Measurements from ENCODE around the gene IMPDH2. TPM values are rescaled to one million over a fixed set of nuclear protein-coding genes. Genes with fewer than 3 reads are reported as not detected.
"Not testable (repeated sequence)": the region's sequence is repeated elsewhere in the genome, so short reads cannot be mapped to it uniquely, and the experiment has no call there.

Gene IMPDH2
- total and polyA plus RNA-seq, 2 donors (not counting 1 experiment from before 2014, with no cell fraction given) = 187 to 448 TPM

GRCh38 chr3:49009396-49009795, 19.8 kb downstream of the IMPDH2 start:
- no peak overlapping the region for H3K4me2 ChIP-seq (ENCODE audit: extremely low read depth, insufficient read depth, low read length)
- peaks cover 43% of the 10 kb centered on the region for H3K79me2 ChIP-seq (ENCODE audit: control insufficient read depth, insufficient read depth, low read length)
- H3K9ac ChIP-seq (ENCODE audit: insufficient read depth, low read length) = no peak overlapping the region
- no peak for DNase-seq (ENCODE audit: low read depth in 2 of 2)
- H3K36me3 ChIP-seq (ENCODE audit: control insufficient read depth, insufficient read depth, low read length) = peaks cover 20% of the 10 kb centered on the region
- H3K4me1 ChIP-seq (ENCODE audit: control insufficient read depth, extremely low read depth, insufficient read depth, low read length) = peaks cover 4% of the 10 kb centered on the region
- H3K27ac ChIP-seq (ENCODE audit: insufficient read depth, low read length) = no peak overlapping the region
- no peaks in the 10 kb centered on the region for H3K9me3 ChIP-seq (ENCODE audit: control insufficient read depth, insufficient read depth, low read depth, low read length)
- H2AFZ ChIP-seq (ENCODE audit: low read length) = no peak overlapping the region
- H3K4me3 ChIP-seq (replicated peaks in 1 of 4; ENCODE audit: control extremely low read depth in 1 of 4, insufficient read depth in 1 of 4, low read depth in 3 of 4, low read length in 4 of 4) = no peak overlapping the region
- no peaks in the 10 kb centered on the region for H4K20me1 ChIP-seq (ENCODE audit: control insufficient read depth, extremely low read depth, insufficient read depth, low read length)
- no peak for TF ChIP-seq EZH2 (IDR thresholded peaks at IDR 0.05; ENCODE audit: low read length, missing control alignments)
- TF ChIP-seq, protein P1, sequence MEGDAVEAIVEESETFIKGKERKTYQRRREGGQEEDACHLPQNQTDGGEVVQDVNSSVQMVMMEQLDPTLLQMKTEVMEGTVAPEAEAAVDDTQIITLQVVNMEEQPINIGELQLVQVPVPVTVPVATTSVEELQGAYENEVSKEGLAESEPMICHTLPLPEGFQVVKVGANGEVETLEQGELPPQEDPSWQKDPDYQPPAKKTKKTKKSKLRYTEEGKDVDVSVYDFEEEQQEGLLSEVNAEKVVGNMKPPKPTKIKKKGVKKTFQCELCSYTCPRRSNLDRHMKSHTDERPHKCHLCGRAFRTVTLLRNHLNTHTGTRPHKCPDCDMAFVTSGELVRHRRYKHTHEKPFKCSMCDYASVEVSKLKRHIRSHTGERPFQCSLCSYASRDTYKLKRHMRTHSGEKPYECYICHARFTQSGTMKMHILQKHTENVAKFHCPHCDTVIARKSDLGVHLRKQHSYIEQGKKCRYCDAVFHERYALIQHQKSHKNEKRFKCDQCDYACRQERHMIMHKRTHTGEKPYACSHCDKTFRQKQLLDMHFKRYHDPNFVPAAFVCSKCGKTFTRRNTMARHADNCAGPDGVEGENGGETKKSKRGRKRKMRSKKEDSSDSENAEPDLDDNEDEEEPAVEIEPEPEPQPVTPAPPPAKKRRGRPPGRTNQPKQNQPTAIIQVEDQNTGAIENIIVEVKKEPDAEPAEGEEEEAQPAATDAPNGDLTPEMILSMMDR (conservative IDR thresholded peaks at IDR 0.05 in 1 of 2, IDR thresholded peaks at IDR 0.05 in 1 of 2; ENCODE audit: low read depth in 1 of 2, low read length in 2 of 2) = no peak
- H3K27me3 ChIP-seq (ENCODE audit: control insufficient read depth, insufficient read depth, low read length) = no peaks in the 10 kb centered on the region

- H4K20me1 ChIP-seq (ENCODE audit: control insufficient read depth, extremely low read depth, insufficient read depth, low read length); H3K9ac ChIP-seq (ENCODE audit: insufficient read depth, low read length); H2AFZ ChIP-seq (ENCODE audit: low read length); H3K27ac ChIP-seq (ENCODE audit: insufficient read depth, low read length); H3K4me1 ChIP-seq (ENCODE audit: control insufficient read depth, extremely low read depth, insufficient read depth, low read length); H3K9me3 ChIP-seq (ENCODE audit: control insufficient read depth, insufficient read depth, low read depth, low read length); H3K27me3 ChIP-seq (ENCODE audit: control insufficient read depth, insufficient read depth, low read length); DNase-seq (ENCODE audit: low read depth in 2 of 2): not testable (repeated sequence)
- Histone ChIP-seq H3K79me2 (ENCODE audit: control insufficient read depth, insufficient read depth, low read length) (peaks cover 40% of the 10 kb centered on the region), H3K4me3 (replicated peaks in 1 of 4; ENCODE audit: control extremely low read depth in 1 of 4, insufficient read depth in 1 of 4, low read depth in 3 of 4, low read length in 4 of 4) (peak overlapping the region; percentile 51 to 82 (median 65)), H3K36me3 (ENCODE audit: control insufficient read depth, insufficient read depth, low read length) (peaks cover 13% of the 10 kb centered on the region), H3K4me2 (ENCODE audit: extremely low read depth, insufficient read depth, low read length) (peak overlapping the region; percentile 99)
Observed at GRCh38 chr3:49008627-49009026, 20.6 kb downstream of the IMPDH2 start.

DNA sequence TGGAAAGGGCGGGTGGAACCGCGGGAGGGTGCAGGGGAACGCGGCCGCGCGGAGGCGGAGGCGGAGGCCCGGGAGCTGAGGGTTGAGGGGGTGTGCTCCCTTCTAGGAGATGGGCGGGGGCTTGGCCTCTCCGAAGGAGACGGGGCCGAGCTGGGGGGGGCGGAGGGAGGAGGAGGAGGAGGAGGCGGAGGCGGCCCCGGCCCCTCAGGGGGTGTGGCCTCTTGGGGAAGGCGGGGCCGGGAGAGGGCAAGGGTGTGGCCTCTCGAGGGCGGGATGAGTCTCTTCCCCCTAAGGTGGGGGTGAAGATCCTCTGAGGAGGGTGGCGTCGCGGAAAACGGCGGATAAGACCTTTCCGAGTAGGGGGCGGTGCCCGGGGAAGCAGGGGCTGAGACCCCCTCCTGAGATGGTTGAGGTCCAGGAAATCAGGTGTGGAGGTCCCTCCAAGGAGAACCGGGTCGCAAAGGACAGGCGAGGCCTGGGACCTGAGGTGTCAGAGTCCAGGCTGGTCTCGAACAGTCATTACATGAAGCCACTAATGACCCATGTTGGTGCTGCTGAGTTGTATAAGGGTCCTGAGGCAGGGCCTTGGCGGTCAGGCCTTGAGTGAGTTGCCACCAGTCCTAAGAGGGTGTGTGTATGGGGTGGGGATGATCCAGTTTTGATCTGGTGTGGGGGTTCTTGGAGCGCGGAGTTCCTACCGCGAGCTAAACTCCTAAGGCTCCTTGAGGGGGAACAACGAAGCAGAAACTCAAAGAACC, 21.2 kb downstream of the IMPDH2 start:
- Histone ChIP-seq H3K4me1 (ENCODE audit: control insufficient read depth, extremely low read depth, insufficient read depth, low read length) (peaks cover 4% of the 10 kb centered on the region), H3K9me3 (ENCODE audit: control insufficient read depth, insufficient read depth, low read depth, low read length) (no peaks in the 10 kb centered on the region), H3K27ac (ENCODE audit: insufficient read depth, low read length) (peak overlapping the region; percentile 85), H4K20me1 (ENCODE audit: control insufficient read depth, extremely low read depth, insufficient read depth, low read length) (no peaks in the 10 kb centered on the region), H3K27me3 (ENCODE audit: control insufficient read depth, insufficient read depth, low read length) (no peaks in the 10 kb centered on the region), H3K4me2 (ENCODE audit: extremely low read depth, insufficient read depth, low read length) (peak overlapping the region; percentile 99), H3K36me3 (ENCODE audit: control insufficient read depth, insufficient read depth, low read length) (peaks cover 12% of the 10 kb centered on the region), H3K4me3 (replicated peaks in 1 of 4; ENCODE audit: control extremely low read depth in 1 of 4, insufficient read depth in 1 of 4, low read depth in 3 of 4, low read length in 4 of 4) (peak overlapping the region; percentile 51 to 84 (median 72)), H3K79me2 (ENCODE audit: control insufficient read depth, insufficient read depth, low read length) (peaks cover 35% of the 10 kb centered on the region), H3K9ac (ENCODE audit: insufficient read depth, low read length) (peak overlapping the region; percentile 71), H2AFZ (ENCODE audit: low read length) (peak overlapping the region; percentile 37)
- TF ChIP-seq, protein P1 (conservative IDR thresholded peaks at IDR 0.05 in 1 of 2, IDR thresholded peaks at IDR 0.05 in 1 of 2; ENCODE audit: low read depth in 1 of 2, low read length in 2 of 2) = no peak
- no peak for TF ChIP-seq EZH2 (IDR thresholded peaks at IDR 0.05; ENCODE audit: low read length, missing control alignments)
- peak; percentile 80 to 83 for DNase-seq (ENCODE audit: low read depth in 2 of 2)
